ENCODE measurements around the gene RASGRF2.

GRCh38 chr5:80915716-80916115 is 44.4 kb upstream of the RASGRF2 start:
- no peak for TF ChIP-seq CTCF (IDR thresholded peaks at IDR 0.05 in 8 of 11, conservative IDR thresholded peaks at IDR 0.05 in 3 of 11)
- TF ChIP-seq POLR2AphosphoS5 (IDR thresholded peaks at IDR 0.05), result no peak
- no peak for TF ChIP-seq POLR2A (IDR thresholded peaks at IDR 0.05)

Data from spleen (tissue), 7 donors.